Neural progenitor cell (in vitro differentiated cells): ENCODE measurements around the gene C22orf15.

Source experiments
- EZH2 ChIP-seq: fragments of 200-600 bp; sonication (generic); IDR thresholded peaks from 2 replicates; pipeline ENCODE4 v1.6.1; 2017; ENCODE audit warnings: antibody characterized with exemption, mild to moderate bottlenecking, moderate library complexity
- EZH2phosphoT487 ChIP-seq: fragments of 200-600 bp; sonication (generic); IDR thresholded peaks from 2 replicates; pipeline ENCODE4 v1.6.1; 2017; ENCODE audit warnings: antibody characterized with exemption
- TF ChIP-seq, protein P1 (sequence below): fragments of 200-600 bp; sonication (generic); IDR thresholded peaks from 2 replicates; pipeline ENCODE4 v1.5.1; 2017; ENCODE audit warnings: antibody characterized with exemption, mild to moderate bottlenecking

GRCh38 chr22:23737696-23738095 is 25.1 kb upstream of the C22orf15 start:
- TF ChIP-seq, protein P1, sequence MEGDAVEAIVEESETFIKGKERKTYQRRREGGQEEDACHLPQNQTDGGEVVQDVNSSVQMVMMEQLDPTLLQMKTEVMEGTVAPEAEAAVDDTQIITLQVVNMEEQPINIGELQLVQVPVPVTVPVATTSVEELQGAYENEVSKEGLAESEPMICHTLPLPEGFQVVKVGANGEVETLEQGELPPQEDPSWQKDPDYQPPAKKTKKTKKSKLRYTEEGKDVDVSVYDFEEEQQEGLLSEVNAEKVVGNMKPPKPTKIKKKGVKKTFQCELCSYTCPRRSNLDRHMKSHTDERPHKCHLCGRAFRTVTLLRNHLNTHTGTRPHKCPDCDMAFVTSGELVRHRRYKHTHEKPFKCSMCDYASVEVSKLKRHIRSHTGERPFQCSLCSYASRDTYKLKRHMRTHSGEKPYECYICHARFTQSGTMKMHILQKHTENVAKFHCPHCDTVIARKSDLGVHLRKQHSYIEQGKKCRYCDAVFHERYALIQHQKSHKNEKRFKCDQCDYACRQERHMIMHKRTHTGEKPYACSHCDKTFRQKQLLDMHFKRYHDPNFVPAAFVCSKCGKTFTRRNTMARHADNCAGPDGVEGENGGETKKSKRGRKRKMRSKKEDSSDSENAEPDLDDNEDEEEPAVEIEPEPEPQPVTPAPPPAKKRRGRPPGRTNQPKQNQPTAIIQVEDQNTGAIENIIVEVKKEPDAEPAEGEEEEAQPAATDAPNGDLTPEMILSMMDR, result no peak
- no peak for TF ChIP-seq EZH2
- no peak for TF ChIP-seq EZH2phosphoT487
